HG03175 (cell line): ENCODE measurements around the gene URAD.
"Not testable (repeated sequence)": the region's sequence is repeated elsewhere in the genome, so short reads cannot be mapped to it uniquely, and the experiment has no call there.

Source experiments
- ATAC-seq: cut with Tn5 transposase; IDR thresholded peaks from one replicate; pipeline ENCODE4 v1.9.1; 2021; ENCODE audit warnings: mild to moderate bottlenecking, moderate library complexity; ENCODE audit not compliant: unreplicated experiment

Gene URAD

GRCh38 chr13:27970382-27971235 lies 17.9 kb downstream of the URAD start:
- no peak for ATAC-seq

GRCh38 chr13:27969866-27970229 lies 18.6 kb downstream of the URAD start:
- ATAC-seq = no peak

- ATAC-seq = no peak
These were observed 19.2 kb downstream of the URAD start, which contains the start of gene CDX2 for GRCh38 chr13:27969082-27969865. TSS of gene CDX2 (minus strand) at chr13:27969315. CDS start at chr13:27969006, 309 bp downstream.

- no peak for ATAC-seq
These were observed 20.0 kb downstream of the URAD start for GRCh38 chr13:27968316-27969081.

GRCh38 chr13:27967736-27968315 lies 20.7 kb downstream of the URAD start:
- no peak for ATAC-seq

- ATAC-seq = no peak
These were observed 21.2 kb downstream of the URAD start for GRCh38 chr13:27967203-27967735.

- ATAC-seq = no peak
These were observed 21.8 kb downstream of the URAD start for GRCh38 chr13:27966641-27967202.

GRCh38 chr13:27965740-27966640 lies 22.5 kb downstream of the URAD start:
- no peak for ATAC-seq

- no peak for ATAC-seq
These were observed 23.2 kb downstream of the URAD start for GRCh38 chr13:27965343-27965739.

- no peak for ATAC-seq
These were observed 23.7 kb downstream of the URAD start for GRCh38 chr13:27964741-27965323.

GRCh38 chr13:27964206-27964605 lies 24.3 kb downstream of the URAD start:
- not testable (repeated sequence) for ATAC-seq

GRCh38 chr13:27963491-27963890 lies 25.0 kb downstream of the URAD start:
- ATAC-seq = no peak

- ATAC-seq = no peak
These were observed 25.5 kb downstream of the URAD start for GRCh38 chr13:27962982-27963381.

GRCh38 chr13:27962128-27962841 lies 26.2 kb downstream of the URAD start:
- ATAC-seq = no peak

GRCh38 chr13:27961227-27962085 lies 27.0 kb downstream of the URAD start:
- ATAC-seq = no peak

GRCh38 chr13:27960362-27961226 lies 27.9 kb downstream of the URAD start:
- peak; percentile 47 for ATAC-seq
